ENCODE measurements around the gene PTPRT.

DNA sequence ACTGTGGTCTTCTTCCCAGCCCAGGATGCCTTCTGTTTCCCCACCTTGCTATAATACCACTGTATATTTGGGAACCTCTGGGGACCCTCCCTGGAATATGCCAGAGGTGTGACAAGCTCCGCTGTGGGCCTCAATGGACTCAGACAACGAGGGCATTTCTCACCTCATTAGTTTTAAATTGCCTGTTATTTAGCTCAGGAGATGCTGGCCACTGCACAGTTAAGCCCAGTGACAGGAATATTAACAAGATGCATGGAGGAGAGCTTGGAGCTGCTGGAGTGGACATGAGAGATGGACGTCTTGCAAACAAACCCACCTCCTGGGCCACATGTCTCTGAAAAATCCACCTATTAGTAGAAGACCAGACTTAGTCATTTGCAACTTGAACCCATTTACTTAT is 1136.4 kb downstream of the PTPRT start:
- TF ChIP-seq CTCF (IDR thresholded peaks at IDR 0.05): no peak
- TF ChIP-seq, protein P1, sequence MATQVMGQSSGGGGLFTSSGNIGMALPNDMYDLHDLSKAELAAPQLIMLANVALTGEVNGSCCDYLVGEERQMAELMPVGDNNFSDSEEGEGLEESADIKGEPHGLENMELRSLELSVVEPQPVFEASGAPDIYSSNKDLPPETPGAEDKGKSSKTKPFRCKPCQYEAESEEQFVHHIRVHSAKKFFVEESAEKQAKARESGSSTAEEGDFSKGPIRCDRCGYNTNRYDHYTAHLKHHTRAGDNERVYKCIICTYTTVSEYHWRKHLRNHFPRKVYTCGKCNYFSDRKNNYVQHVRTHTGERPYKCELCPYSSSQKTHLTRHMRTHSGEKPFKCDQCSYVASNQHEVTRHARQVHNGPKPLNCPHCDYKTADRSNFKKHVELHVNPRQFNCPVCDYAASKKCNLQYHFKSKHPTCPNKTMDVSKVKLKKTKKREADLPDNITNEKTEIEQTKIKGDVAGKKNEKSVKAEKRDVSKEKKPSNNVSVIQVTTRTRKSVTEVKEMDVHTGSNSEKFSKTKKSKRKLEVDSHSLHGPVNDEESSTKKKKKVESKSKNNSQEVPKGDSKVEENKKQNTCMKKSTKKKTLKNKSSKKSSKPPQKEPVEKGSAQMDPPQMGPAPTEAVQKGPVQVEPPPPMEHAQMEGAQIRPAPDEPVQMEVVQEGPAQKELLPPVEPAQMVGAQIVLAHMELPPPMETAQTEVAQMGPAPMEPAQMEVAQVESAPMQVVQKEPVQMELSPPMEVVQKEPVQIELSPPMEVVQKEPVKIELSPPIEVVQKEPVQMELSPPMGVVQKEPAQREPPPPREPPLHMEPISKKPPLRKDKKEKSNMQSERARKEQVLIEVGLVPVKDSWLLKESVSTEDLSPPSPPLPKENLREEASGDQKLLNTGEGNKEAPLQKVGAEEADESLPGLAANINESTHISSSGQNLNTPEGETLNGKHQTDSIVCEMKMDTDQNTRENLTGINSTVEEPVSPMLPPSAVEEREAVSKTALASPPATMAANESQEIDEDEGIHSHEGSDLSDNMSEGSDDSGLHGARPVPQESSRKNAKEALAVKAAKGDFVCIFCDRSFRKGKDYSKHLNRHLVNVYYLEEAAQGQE (IDR thresholded peaks at IDR 0.05; ENCODE audit: insufficient read depth in 1 of 2, low read depth in 2 of 2, low read length in 1 of 2): no peak
- TF ChIP-seq POLR2AphosphoS5 (IDR thresholded peaks at IDR 0.05; ENCODE audit: low read depth, low read length): no peak

All from Panc1 (cell line).